ENCODE results near the gene FAM13B. TPM values are rescaled to one million over a fixed set of nuclear protein-coding genes. Genes with fewer than 3 reads are reported as not detected.
A peak's percentile ranks its signal among the peaks of the same experiment; 100 is the strongest.

The FAM13B gene
- total and polyA plus RNA-seq, 8 donors, result 23.8 to 53.3 (median 46.6) TPM

DNA sequence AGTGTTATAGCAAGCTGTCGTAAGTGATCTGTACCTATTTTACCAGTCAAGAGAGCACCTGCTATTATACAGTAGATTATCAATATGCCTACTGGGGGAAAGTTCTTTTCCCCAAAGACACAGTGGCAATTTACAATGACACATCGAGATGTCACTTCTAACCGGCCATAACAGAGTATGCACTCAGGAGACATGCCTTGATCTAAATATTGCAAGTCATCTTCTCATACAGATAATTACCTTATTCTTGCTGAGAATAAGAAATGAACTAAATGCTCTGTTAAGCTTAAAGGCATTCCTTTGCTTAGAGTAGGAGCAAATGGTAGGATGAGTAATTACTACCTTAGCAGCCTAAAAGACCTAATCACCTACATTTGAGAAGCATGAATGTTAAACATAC is 72.1 kb downstream of the FAM13B start:
- DNase-seq (no peak), ATAC-seq (no peak)
- no peak overlapping the region for H3K4me3 ChIP-seq
- H3K9me3 ChIP-seq, result no peaks in the 10 kb centered on the region
- no peak overlapping the region for H3K27ac ChIP-seq
- no peaks in the 10 kb centered on the region for H3K27me3 ChIP-seq
- intact Hi-C loops (cut with DNase I), result no loop called here
- H3K36me3 ChIP-seq, result peaks cover 0 to 37% of the 10 kb centered on the region in 2 donors
- no peaks in the 10 kb centered on the region for H3K4me1 ChIP-seq
- TF ChIP-seq, protein P1, sequence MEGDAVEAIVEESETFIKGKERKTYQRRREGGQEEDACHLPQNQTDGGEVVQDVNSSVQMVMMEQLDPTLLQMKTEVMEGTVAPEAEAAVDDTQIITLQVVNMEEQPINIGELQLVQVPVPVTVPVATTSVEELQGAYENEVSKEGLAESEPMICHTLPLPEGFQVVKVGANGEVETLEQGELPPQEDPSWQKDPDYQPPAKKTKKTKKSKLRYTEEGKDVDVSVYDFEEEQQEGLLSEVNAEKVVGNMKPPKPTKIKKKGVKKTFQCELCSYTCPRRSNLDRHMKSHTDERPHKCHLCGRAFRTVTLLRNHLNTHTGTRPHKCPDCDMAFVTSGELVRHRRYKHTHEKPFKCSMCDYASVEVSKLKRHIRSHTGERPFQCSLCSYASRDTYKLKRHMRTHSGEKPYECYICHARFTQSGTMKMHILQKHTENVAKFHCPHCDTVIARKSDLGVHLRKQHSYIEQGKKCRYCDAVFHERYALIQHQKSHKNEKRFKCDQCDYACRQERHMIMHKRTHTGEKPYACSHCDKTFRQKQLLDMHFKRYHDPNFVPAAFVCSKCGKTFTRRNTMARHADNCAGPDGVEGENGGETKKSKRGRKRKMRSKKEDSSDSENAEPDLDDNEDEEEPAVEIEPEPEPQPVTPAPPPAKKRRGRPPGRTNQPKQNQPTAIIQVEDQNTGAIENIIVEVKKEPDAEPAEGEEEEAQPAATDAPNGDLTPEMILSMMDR (IDR thresholded peaks at IDR 0.05), result no peak

- H3K9me3 ChIP-seq, result no peaks in the 10 kb centered on the region
- intact Hi-C loops (cut with DNase I), result no loop called here
- no peak overlapping the region for H3K27ac ChIP-seq
- H3K36me3 ChIP-seq, result peaks cover 0 to 37% of the 10 kb centered on the region in 2 donors
- TF ChIP-seq, protein P1 (IDR thresholded peaks at IDR 0.05), result no peak
- H3K27me3 ChIP-seq, result no peaks in the 10 kb centered on the region
- no peak overlapping the region for H3K4me3 ChIP-seq
- DNase-seq, result no peak
- ATAC-seq, result no peak
- no peaks in the 10 kb centered on the region for H3K4me1 ChIP-seq
Measured at GRCh38 chr5:137960141-137960540, 72.7 kb downstream of the FAM13B start.

DNA sequence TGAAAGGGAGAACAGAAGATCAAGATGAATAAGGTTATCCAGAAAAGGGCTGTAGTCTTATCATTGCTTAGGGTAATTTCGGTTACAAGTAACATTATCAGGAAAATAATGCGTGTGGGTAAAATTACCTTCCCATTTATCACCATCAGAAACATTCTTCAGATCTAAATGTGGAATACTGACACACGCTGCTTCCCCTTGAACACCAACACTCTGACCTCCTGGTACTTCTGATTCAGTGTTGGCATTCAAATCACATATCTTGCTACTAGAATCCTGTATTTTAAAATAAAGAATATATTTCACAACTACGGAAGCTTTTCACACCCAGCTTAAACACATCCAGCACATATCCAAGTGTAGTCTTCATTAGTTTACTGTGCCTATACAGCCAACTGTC is 73.4 kb downstream of the FAM13B start:
- Histone ChIP-seq H3K4me1 (peaks cover 0 to 3% of the 10 kb centered on the region in 2 donors), H3K9me3 (no peaks in the 10 kb centered on the region), H3K27ac (no peak overlapping the region), H3K27me3 (no peaks in the 10 kb centered on the region), H3K36me3 (peaks cover 0 to 37% of the 10 kb centered on the region in 2 donors), H3K4me3 (no peak overlapping the region)
- DNase-seq (no peak), ATAC-seq (no peak)
- intact Hi-C loops (cut with DNase I), result no loop called here
- TF ChIP-seq, protein P1 (IDR thresholded peaks at IDR 0.05), result no peak

DNA sequence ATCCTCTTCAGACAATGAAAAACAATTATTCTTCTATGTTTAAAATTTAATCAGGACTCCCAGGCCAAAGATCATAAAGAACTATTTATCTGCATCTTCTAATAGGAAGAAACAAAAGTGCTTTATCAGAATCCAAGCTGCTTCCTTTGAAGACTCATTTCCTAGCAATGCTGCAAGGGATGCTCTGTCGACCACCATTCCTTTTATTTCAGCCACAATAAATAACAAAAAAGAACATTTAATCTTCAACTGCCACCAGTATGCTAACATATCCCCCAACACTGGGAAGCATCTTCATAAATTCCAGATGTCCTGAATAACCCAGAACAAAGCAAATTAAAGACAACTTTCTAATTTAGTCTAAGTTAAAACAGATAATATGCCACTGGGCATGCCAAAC is 74.9 kb downstream of the FAM13B start:
- Histone ChIP-seq H3K4me1 (peaks cover 0 to 4% of the 10 kb centered on the region in 2 donors), H3K36me3 (peaks cover 0 to 49% of the 10 kb centered on the region in 2 donors), H3K27ac (no peak overlapping the region), H3K9me3 (no peaks in the 10 kb centered on the region), H3K4me3 (no peak overlapping the region), H3K27me3 (no peaks in the 10 kb centered on the region)
- no peak for DNase-seq
- intact Hi-C loops (cut with DNase I), result no loop called here
- no peak for ATAC-seq
- TF ChIP-seq, protein P1 (IDR thresholded peaks at IDR 0.05), result no peak

- TF ChIP-seq, protein P1 (IDR thresholded peaks at IDR 0.05), result no peak
- ATAC-seq (peak; percentile 77), DNase-seq (peak in 1 of 4 donors; percentile 28)
- Histone ChIP-seq H3K9me3 (no peaks in the 10 kb centered on the region), H3K36me3 (peaks cover 0 to 71% of the 10 kb centered on the region in 2 donors), H3K4me1 (peaks cover 0 to 4% of the 10 kb centered on the region in 2 donors), H3K27me3 (no peaks in the 10 kb centered on the region), H3K27ac (peak overlapping the region; percentile 14 to 21), H3K4me3 (no peak overlapping the region)
- intact Hi-C loops (cut with DNase I), result no loop called here
Measured at GRCh38 chr5:137954131-137954879, 78.6 kb downstream of the FAM13B start.
